ENCODE results near the gene MYMK. TPM values are rescaled to one million over a fixed set of nuclear protein-coding genes. Genes with fewer than 3 reads are reported as not detected.

Gene MYMK
- total RNA-seq, 2 donors from 2014 or later: not detected

DNA sequence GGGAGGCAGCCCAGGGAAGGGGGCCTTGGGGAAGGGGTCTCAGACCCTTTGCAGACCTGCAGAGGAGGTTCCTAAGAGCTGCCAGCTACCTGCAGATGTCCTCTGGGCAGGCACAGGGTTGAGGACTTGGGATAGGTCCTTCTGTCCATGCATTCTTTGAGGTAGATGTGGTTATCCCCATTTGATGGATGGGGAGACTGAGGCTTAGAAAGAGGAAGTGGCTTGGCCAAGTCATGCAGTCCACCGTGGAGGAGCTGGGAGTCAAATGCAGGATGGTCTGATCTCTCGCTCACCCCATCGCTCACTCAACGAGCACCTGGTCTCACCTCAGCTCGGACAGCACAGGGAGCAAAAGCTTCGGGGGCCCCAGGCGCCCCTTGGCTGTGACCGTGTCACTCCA lies 30.0 kb upstream of the MYMK start:
- H3K4me1 ChIP-seq: no peaks in the 10 kb centered on the region
- DNase-seq (no peak), ATAC-seq (no peak)
- TF ChIP-seq CTCF (IDR thresholded peaks at IDR 0.05) (no peak), POLR2A (IDR thresholded peaks at IDR 0.05) (no peak)
- WGBS, 2 donors: 90 to 92% methylated on average over 4 to 8 of the region's 8 CpGs
- no peak overlapping the region for H3K27ac ChIP-seq
- H3K36me3 ChIP-seq (replicated peaks in 1 of 2; ENCODE audit: insufficient read depth in 1 of 2, low read depth in 2 of 2): no peaks in the 10 kb centered on the region
- H3K4me3 ChIP-seq: no peak overlapping the region
- H3K9me3 ChIP-seq: no peaks in the 10 kb centered on the region
- intact Hi-C loops (cut with DNase I): no loop called here
- no peaks in the 10 kb centered on the region for H3K27me3 ChIP-seq

DNA sequence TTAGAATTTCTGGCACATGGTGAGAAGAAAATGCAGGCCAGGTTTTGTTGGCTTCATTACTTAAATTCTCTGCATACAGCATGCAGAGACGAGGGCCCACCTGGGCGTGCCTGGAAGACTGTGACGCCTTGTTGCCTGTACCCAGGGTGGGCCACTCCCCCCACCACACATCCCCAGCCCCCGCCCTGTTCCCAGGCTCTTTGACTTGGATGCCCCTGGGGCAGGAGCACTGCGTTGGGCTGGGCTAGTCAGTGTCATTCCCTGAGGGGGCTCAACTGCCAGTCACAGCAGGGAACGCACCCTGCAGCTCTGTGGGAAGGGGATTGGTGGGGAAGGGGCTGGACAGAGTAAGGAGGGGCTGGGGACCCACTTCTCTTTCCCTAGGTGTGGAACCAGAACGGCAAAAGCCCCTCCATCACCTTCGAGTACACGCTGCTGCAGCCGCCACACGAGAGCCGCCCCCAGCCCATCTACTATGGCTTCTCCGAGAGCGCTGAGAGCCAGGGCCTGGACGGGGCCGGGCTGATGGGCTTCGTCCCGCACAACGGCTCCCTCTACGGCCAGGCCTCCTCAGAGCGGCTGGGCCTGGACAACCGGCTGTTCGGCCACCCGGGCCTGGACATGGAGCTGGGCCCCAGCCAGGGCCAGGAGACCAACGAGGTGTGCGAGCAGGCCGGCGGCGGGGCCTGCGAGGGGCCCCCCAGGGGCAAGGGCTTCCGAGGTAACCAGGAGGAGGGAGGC lies 29.4 kb upstream of the MYMK start:
- Histone ChIP-seq H3K36me3 (replicated peaks in 1 of 2; ENCODE audit: insufficient read depth in 1 of 2, low read depth in 2 of 2) (no peaks in the 10 kb centered on the region), H3K4me1 (no peaks in the 10 kb centered on the region), H3K27ac (no peak overlapping the region), H3K4me3 (no peak overlapping the region), H3K27me3 (no peaks in the 10 kb centered on the region), H3K9me3 (no peaks in the 10 kb centered on the region)
- intact Hi-C loops (cut with DNase I): no loop called here
- no peak for DNase-seq
- 86 to 89% methylated on average over 10 to 15 of the region's 31 CpGs for WGBS, 2 donors
- TF ChIP-seq POLR2A (IDR thresholded peaks at IDR 0.05): no peak
- no peak for TF ChIP-seq CTCF (IDR thresholded peaks at IDR 0.05)
- no peak for ATAC-seq

GRCh38 chr9:133553123-133553522 lies 28.4 kb upstream of the MYMK start:
- Histone ChIP-seq H3K27me3 (no peaks in the 10 kb centered on the region), H3K4me3 (no peak overlapping the region), H3K27ac (no peak overlapping the region), H3K9me3 (no peaks in the 10 kb centered on the region), H3K36me3 (replicated peaks in 1 of 2; ENCODE audit: insufficient read depth in 1 of 2, low read depth in 2 of 2) (no peaks in the 10 kb centered on the region), H3K4me1 (no peaks in the 10 kb centered on the region)
- DNase-seq (no peak), ATAC-seq (no peak)
- intact Hi-C loops (cut with DNase I): no loop called here
- 78 to 86% methylated on average over 10 of the region's 10 CpGs for WGBS, 2 donors
- TF ChIP-seq CTCF (IDR thresholded peaks at IDR 0.05): no peak
- no peak for TF ChIP-seq POLR2A (IDR thresholded peaks at IDR 0.05)

- Histone ChIP-seq H3K4me3 (no peak overlapping the region), H3K4me1 (no peaks in the 10 kb centered on the region), H3K27me3 (no peaks in the 10 kb centered on the region), H3K27ac (no peak overlapping the region), H3K36me3 (replicated peaks in 1 of 2; ENCODE audit: insufficient read depth in 1 of 2, low read depth in 2 of 2) (no peaks in the 10 kb centered on the region), H3K9me3 (no peaks in the 10 kb centered on the region)
- DNase-seq (no peak), ATAC-seq (no peak)
- TF ChIP-seq POLR2A (IDR thresholded peaks at IDR 0.05): no peak
- no peak for TF ChIP-seq CTCF (IDR thresholded peaks at IDR 0.05)
- WGBS, 2 donors: 81 to 82% methylated on average over 4 to 8 of the region's 8 CpGs
- intact Hi-C loops (cut with DNase I): no loop called here
Measured at GRCh38 chr9:133552236-133552635, 27.5 kb upstream of the MYMK start.

- Histone ChIP-seq H3K27me3 (no peaks in the 10 kb centered on the region), H3K36me3 (replicated peaks in 1 of 2; ENCODE audit: insufficient read depth in 1 of 2, low read depth in 2 of 2) (no peaks in the 10 kb centered on the region), H3K4me1 (no peaks in the 10 kb centered on the region), H3K4me3 (no peak overlapping the region), H3K9me3 (no peaks in the 10 kb centered on the region), H3K27ac (no peak overlapping the region)
- WGBS, 2 donors: 81 to 83% methylated on average over 4 to 7 of the region's 7 CpGs
- DNase-seq (no peak), ATAC-seq (no peak)
- TF ChIP-seq CTCF (IDR thresholded peaks at IDR 0.05): no peak
- no peak for TF ChIP-seq POLR2A (IDR thresholded peaks at IDR 0.05)
- intact Hi-C loops (cut with DNase I): no loop called here
Measured at GRCh38 chr9:133551446-133551845, 26.7 kb upstream of the MYMK start.
